GM23338 (cell line): ENCODE results near the gene ENOX1.

ENCODE experiments used
- CREB1 ChIP-seq: fragments of 250-450 bp; sonication (Bioruptor Pico); IDR thresholded peaks from 2 replicates; pipeline ENCODE4 v1.5.0; 2020; ENCODE audit warnings: low read depth, mild to moderate bottlenecking, moderate library complexity
- CTCF ChIP-seq, 2 experiments: fragments of 200-600 bp in 1 of 2; sonication (generic) in 1 of 2; conservative IDR thresholded peaks; 2 replicates each; pipeline versions ENCODE4 v1.5.1 to v1.6.1; 2016 to 2017; ENCODE audit warnings: antibody characterized with exemption in 2 of 2, low read depth in 2 of 2, mild to moderate bottlenecking in 2 of 2, moderate library complexity in 1 of 2
- ETS1 ChIP-seq: IDR thresholded peaks from 2 replicates; pipeline ENCODE4 v1.6.1; 2016; ENCODE audit warnings: antibody characterized with exemption
- EZH2 ChIP-seq: fragments of 200-600 bp; sonication (generic); IDR thresholded peaks from one replicate; pipeline ENCODE4 v1.8.0; 2017; ENCODE audit warnings: antibody characterized with exemption, mild to moderate bottlenecking, low read depth; ENCODE audit not compliant: unreplicated experiment
- EZH2phosphoT487 ChIP-seq: fragments of 200-600 bp; sonication (generic); IDR thresholded peaks from one replicate; pipeline ENCODE4 v1.8.1; 2018; ENCODE audit warnings: antibody characterized with exemption; ENCODE audit not compliant: unreplicated experiment
- JUNB ChIP-seq: IDR thresholded peaks from one replicate; pipeline ENCODE4 v1.6.1; 2016; ENCODE audit warnings: antibody characterized with exemption; ENCODE audit not compliant: unreplicated experiment
- POLR2AphosphoS5 ChIP-seq: IDR thresholded peaks from 2 replicates; pipeline ENCODE4 v1.6.1; 2016; ENCODE audit warnings: antibody characterized with exemption, low read depth
- ZNF114 ChIP-seq: fragments of 250-450 bp; sonication (Bioruptor Pico); IDR thresholded peaks from 2 replicates; pipeline ENCODE4 v1.5.0; 2020; ENCODE audit warnings: mild to moderate bottlenecking, moderate library complexity
- TF ChIP-seq, protein P1 (sequence below): IDR thresholded peaks from one replicate; pipeline ENCODE4 v1.6.1; 2018; ENCODE audit warnings: antibody characterized with exemption; ENCODE audit not compliant: unreplicated experiment

- TF ChIP-seq CTCF (conservative IDR thresholded peaks at IDR 0.05; ENCODE audit: low read depth in 2 of 2) (no peak), POLR2AphosphoS5 (no peak), EZH2 (no peak), ETS1 (no peak), CREB1 (CRISPR knock-in tag) (no peak), JUNB (no peak), EZH2phosphoT487 (no peak), ZNF114 (CRISPR knock-in tag) (no peak)
- TF ChIP-seq, protein P1, sequence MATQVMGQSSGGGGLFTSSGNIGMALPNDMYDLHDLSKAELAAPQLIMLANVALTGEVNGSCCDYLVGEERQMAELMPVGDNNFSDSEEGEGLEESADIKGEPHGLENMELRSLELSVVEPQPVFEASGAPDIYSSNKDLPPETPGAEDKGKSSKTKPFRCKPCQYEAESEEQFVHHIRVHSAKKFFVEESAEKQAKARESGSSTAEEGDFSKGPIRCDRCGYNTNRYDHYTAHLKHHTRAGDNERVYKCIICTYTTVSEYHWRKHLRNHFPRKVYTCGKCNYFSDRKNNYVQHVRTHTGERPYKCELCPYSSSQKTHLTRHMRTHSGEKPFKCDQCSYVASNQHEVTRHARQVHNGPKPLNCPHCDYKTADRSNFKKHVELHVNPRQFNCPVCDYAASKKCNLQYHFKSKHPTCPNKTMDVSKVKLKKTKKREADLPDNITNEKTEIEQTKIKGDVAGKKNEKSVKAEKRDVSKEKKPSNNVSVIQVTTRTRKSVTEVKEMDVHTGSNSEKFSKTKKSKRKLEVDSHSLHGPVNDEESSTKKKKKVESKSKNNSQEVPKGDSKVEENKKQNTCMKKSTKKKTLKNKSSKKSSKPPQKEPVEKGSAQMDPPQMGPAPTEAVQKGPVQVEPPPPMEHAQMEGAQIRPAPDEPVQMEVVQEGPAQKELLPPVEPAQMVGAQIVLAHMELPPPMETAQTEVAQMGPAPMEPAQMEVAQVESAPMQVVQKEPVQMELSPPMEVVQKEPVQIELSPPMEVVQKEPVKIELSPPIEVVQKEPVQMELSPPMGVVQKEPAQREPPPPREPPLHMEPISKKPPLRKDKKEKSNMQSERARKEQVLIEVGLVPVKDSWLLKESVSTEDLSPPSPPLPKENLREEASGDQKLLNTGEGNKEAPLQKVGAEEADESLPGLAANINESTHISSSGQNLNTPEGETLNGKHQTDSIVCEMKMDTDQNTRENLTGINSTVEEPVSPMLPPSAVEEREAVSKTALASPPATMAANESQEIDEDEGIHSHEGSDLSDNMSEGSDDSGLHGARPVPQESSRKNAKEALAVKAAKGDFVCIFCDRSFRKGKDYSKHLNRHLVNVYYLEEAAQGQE, result no peak
These were observed 134.0 kb downstream of the ENOX1 start for GRCh38 chr13:43652760-43653159.
